SU-DHL-6 (cell line): Measurements from ENCODE around the gene GJB1.

Source experiments
- H2AFZ ChIP-seq: fragments of 200-600 bp; sonication (generic); 2 replicates; pipeline ENCODE4 v1.6.1; 2014; ENCODE audit warnings: low read depth, mild to moderate bottlenecking, moderate library complexity, mixed read lengths, antibody characterized with exemption, low read length; ENCODE audit not compliant: severe bottlenecking
- H3F3A ChIP-seq: fragments of 200-600 bp; shearing (Covaris generic); 2 replicates; pipeline ENCODE4 v1.6.0; 2016; ENCODE audit warnings: antibody characterized with exemption, mild to moderate bottlenecking; ENCODE audit not compliant: insufficient read depth
- H3K27ac ChIP-seq: fragments of 200-600 bp; sonication (generic); 2 replicates; pipeline ENCODE4 v1.5.1; 2016; ENCODE audit warnings: low read depth, mild to moderate bottlenecking, low read length, moderate library complexity, mixed read lengths
- H3K27me3 ChIP-seq: fragments of 200-600 bp; sonication (generic), shearing (Covaris generic); 2 replicates; pipeline ENCODE4 v1.6.0; 2014; ENCODE audit warnings: mild to moderate bottlenecking, low read length
- H3K36me3 ChIP-seq: fragments of 200-600 bp; sonication (generic); 2 replicates; pipeline ENCODE4 v1.6.1; 2014; ENCODE audit warnings: mild to moderate bottlenecking, low read length, mixed read lengths
- H3K4me2 ChIP-seq: fragments of 300-600, 200-600 bp; shearing (Covaris generic), sonication (generic); 2 replicates; pipeline ENCODE4 v1.6.0; 2014; ENCODE audit warnings: low read length, low read depth, mild to moderate bottlenecking; ENCODE audit not compliant: poor library complexity, severe bottlenecking
- H3K4me3 ChIP-seq: fragments of 200-600 bp; sonication (generic); 2 replicates; pipeline ENCODE4 v1.5.1; 2014; ENCODE audit warnings: antibody characterized with exemption, low read length, mild to moderate bottlenecking, mixed read lengths; ENCODE audit not compliant: insufficient read depth, poor library complexity, severe bottlenecking
- H3K79me2 ChIP-seq: fragments of 200-600 bp; sonication (generic); 2 replicates; pipeline ENCODE4 v1.6.1; 2014; ENCODE audit warnings: mild to moderate bottlenecking, low read length, moderate library complexity; ENCODE audit not compliant: insufficient read depth
- H3K9ac ChIP-seq: fragments of 200-600 bp; sonication (generic); 2 replicates; pipeline ENCODE4 v1.7.0; 2014; ENCODE audit warnings: mild to moderate bottlenecking, low read length
- H3K9me2 ChIP-seq: fragments of 200-600 bp; sonication (generic); replicated peaks from 2 replicates; pipeline ENCODE4 v1.6.1; 2014; ENCODE audit warnings: low read length; ENCODE audit not compliant: insufficient read depth
- H3K9me3 ChIP-seq: fragments of 200-600 bp; sonication (generic); 2 replicates; pipeline ENCODE4 v1.6.1; 2014; ENCODE audit warnings: low read length, mixed read lengths; ENCODE audit not compliant: insufficient read depth
- H4K20me1 ChIP-seq: fragments of 200-600 bp; sonication (generic); 2 replicates; pipeline ENCODE4 v1.6.1; 2014; ENCODE audit warnings: low read depth, mild to moderate bottlenecking, antibody characterized with exemption, low read length, moderate library complexity, mixed read lengths
- CTCF ChIP-seq: fragments of 200-600 bp; sonication (generic); IDR thresholded peaks from one replicate; pipeline ENCODE4 v1.5.1; 2017; ENCODE audit warnings: antibody characterized with exemption, mild to moderate bottlenecking, low read length, moderate library complexity; ENCODE audit not compliant: insufficient read depth, poor library complexity, severe bottlenecking
- EZH2phosphoT487 ChIP-seq: fragments of 200-600 bp; sonication (generic), shearing (Covaris generic); conservative IDR thresholded peaks from 2 replicates; pipeline ENCODE4 v1.6.1; 2018; ENCODE audit warnings: mild to moderate bottlenecking, antibody characterized with exemption, low read length, moderate library complexity, mixed read lengths

Gene GJB1

GRCh38 chrX:71181910-71182799 lies 40.9 kb upstream of the GJB1 start:
- H3F3A ChIP-seq = peaks cover 19% of the 10 kb centered on the region; the same call in 1 of the 2 replicates
- H3K79me2 ChIP-seq = no peaks in the 10 kb centered on the region
- H3K27ac ChIP-seq = peak overlapping the region; percentile 88
- no peaks in the 10 kb centered on the region for H3K27me3 ChIP-seq
- H3K4me3 ChIP-seq = peak overlapping the region; percentile 48
- no peaks in the 10 kb centered on the region for H3K36me3 ChIP-seq
- TF ChIP-seq CTCF (no peak), EZH2phosphoT487 (no peak)
- peak overlapping the region; percentile 12 for H2AFZ ChIP-seq
- H3K9ac ChIP-seq = peak overlapping the region; percentile 69
- no peaks in the 10 kb centered on the region for H3K9me3 ChIP-seq
- no peaks in the 10 kb centered on the region for H4K20me1 ChIP-seq
- no peaks in the 10 kb centered on the region for H3K9me2 ChIP-seq
- H3K4me2 ChIP-seq = peak overlapping the region; percentile 87

GRCh38 chrX:71182871-71183270 lies 40.2 kb upstream of the GJB1 start:
- no peaks in the 10 kb centered on the region for H3K27me3 ChIP-seq

GRCh38 chrX:71183341-71183740 lies 39.7 kb upstream of the GJB1 start:
- H3K4me3 ChIP-seq = no peak overlapping the region
- H3K9me3 ChIP-seq = no peaks in the 10 kb centered on the region
- peaks cover 19% of the 10 kb centered on the region; the same call in 1 of the 2 replicates for H3F3A ChIP-seq
- no peaks in the 10 kb centered on the region for H3K9me2 ChIP-seq
- H2AFZ ChIP-seq = no peak overlapping the region
- no peak overlapping the region for H3K4me2 ChIP-seq
- no peaks in the 10 kb centered on the region for H4K20me1 ChIP-seq
- H3K27ac ChIP-seq = peak overlapping the region; percentile 88; the same call in 1 of the 2 replicates
- H3K36me3 ChIP-seq = no peaks in the 10 kb centered on the region
- H3K79me2 ChIP-seq = 0 out of 2 replicates have a peak, but pooled peaks cover 3% of the 10 kb centered on the region
- H3K27me3 ChIP-seq = no peaks in the 10 kb centered on the region
- no peak overlapping the region for H3K9ac ChIP-seq
- TF ChIP-seq CTCF = no peak
- TF ChIP-seq EZH2phosphoT487 = no peak

More at GRCh38 chrX:71182871-71183270, 40.2 kb upstream of the GJB1 start:
- Histone ChIP-seq H3K9ac (peak overlapping the region; percentile 69), H3K9me3 (no peaks in the 10 kb centered on the region), H4K20me1 (no peaks in the 10 kb centered on the region), H3K9me2 (no peaks in the 10 kb centered on the region), H3K27ac (peak overlapping the region; percentile 88), H3K79me2 (no peaks in the 10 kb centered on the region), H2AFZ (peak overlapping the region; percentile 12), H3K4me3 (peak overlapping the region; percentile 48), H3F3A (peaks cover 19% of the 10 kb centered on the region; the same call in 1 of the 2 replicates), H3K4me2 (peak overlapping the region; percentile 87), H3K36me3 (no peaks in the 10 kb centered on the region)
- TF ChIP-seq EZH2phosphoT487 = no peak
- TF ChIP-seq CTCF = no peak
